Measurements from ENCODE around the gene ADTRP. TPM values are rescaled to one million over a fixed set of nuclear protein-coding genes. Genes with fewer than 3 reads are reported as not detected.

The ADTRP gene
- total RNA-seq, 1 donor from 2014 or later = 0.33 TPM

- intact Hi-C loops (cut with micrococcal nuclease) = no loop called here
- Histone ChIP-seq H3K4me3 (no peak overlapping the region), H3K27me3 (ENCODE audit: low read depth) (peaks cover 6% of the 10 kb centered on the region), H3K4me1 (peaks cover 6% of the 10 kb centered on the region), H3K9me3 (replicated peaks) (no peaks in the 10 kb centered on the region), H3K36me3 (no peaks in the 10 kb centered on the region), H3K27ac (replicated peaks) (no peak overlapping the region)
- no peak for TF ChIP-seq CTCF (IDR thresholded peaks at IDR 0.05; ENCODE audit: borderline replicate concordance)
- DNase-seq = no peak
Measured at GRCh38 chr6:11780097-11780428, 1.5 kb upstream of the ADTRP start.

DNA sequence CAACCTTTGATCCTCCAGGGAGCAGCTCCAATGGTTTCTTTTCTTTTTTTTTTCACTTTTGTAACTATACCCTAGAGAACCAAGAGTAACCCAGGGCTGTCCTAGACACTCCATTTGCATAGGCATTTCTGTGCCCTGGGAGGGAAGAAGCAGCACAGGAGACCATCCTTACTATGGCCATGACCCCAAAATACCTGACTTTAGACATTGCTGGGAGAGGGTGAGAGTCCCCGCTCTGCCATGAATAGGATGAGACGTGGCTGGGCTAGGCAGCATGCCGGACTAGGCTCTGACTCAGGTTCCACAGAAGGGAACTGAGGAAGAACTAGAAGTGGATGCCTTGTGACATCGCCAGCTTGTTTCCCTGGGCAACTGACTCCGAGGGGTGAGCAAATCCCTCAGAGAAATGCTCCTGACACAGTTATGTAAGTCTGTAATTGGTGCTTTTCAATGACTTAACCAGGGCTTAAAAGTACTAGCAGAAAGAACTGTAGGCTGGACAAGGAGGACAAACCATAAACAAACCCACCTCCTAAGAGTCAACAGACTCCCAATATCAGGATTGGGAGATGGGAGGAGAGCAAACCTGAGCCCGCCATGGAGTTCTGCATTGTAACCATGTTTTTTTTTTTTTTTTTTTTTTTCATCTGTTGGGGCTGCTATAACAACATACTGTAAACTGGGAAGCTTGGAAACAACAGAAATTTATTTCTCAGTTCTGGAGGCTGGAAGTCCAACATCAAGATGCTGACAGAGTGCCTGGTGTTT is 910 bp upstream of the ADTRP start:
- DNase-seq = no peak
- TF ChIP-seq CTCF (IDR thresholded peaks at IDR 0.05; ENCODE audit: borderline replicate concordance) = no peak
- no peak overlapping the region for H3K4me3 ChIP-seq
- intact Hi-C loops (cut with micrococcal nuclease) = no loop called here
- no peaks in the 10 kb centered on the region for H3K36me3 ChIP-seq
- peaks cover under 1% of the 10 kb centered on the region for H3K27me3 ChIP-seq (ENCODE audit: low read depth)
- H3K9me3 ChIP-seq (replicated peaks) = no peaks in the 10 kb centered on the region
- peaks cover 6% of the 10 kb centered on the region for H3K4me1 ChIP-seq
- H3K27ac ChIP-seq (replicated peaks) = no peak overlapping the region

DNA sequence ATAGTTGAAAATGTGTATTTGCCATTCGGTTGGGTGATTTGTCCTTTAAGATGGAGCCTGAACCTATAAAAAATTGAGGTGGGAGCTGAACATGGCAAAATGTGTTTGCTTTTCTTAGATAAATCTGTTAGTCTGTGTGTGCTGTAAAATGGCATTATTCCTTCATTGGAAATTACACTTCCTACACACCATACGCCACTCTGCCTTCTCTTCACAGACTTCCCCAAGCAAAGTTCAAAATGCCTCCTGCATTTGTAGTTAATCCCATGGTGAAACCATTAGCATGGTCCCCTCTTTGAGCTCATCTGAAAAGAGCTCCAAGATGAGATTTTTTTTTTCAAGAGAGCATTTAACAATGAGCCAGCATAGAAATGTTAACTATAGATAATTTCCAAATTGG is 567 bp downstream of the ADTRP start:
- peaks cover 6% of the 10 kb centered on the region for H3K4me1 ChIP-seq
- no peaks in the 10 kb centered on the region for H3K36me3 ChIP-seq
- no peak for TF ChIP-seq CTCF (IDR thresholded peaks at IDR 0.05; ENCODE audit: borderline replicate concordance)
- H3K9me3 ChIP-seq (replicated peaks) = no peaks in the 10 kb centered on the region
- no peak overlapping the region for H3K4me3 ChIP-seq
- intact Hi-C loops (cut with micrococcal nuclease) = no loop called here
- H3K27me3 ChIP-seq (ENCODE audit: low read depth) = peaks cover 5% of the 10 kb centered on the region
- DNase-seq = no peak
- no peak overlapping the region for H3K27ac ChIP-seq (replicated peaks)

- DNase-seq = no peak
- Histone ChIP-seq H3K4me3 (no peak overlapping the region), H3K27ac (replicated peaks) (no peak overlapping the region), H3K4me1 (peaks cover 12% of the 10 kb centered on the region), H3K27me3 (ENCODE audit: low read depth) (peaks cover 5% of the 10 kb centered on the region), H3K9me3 (replicated peaks) (no peaks in the 10 kb centered on the region), H3K36me3 (no peaks in the 10 kb centered on the region)
- no peak for TF ChIP-seq CTCF (IDR thresholded peaks at IDR 0.05; ENCODE audit: borderline replicate concordance)
- intact Hi-C loops (cut with micrococcal nuclease) = no loop called here
Measured at GRCh38 chr6:11775791-11776409, 2.7 kb downstream of the ADTRP start.

- no peak for DNase-seq
- Histone ChIP-seq H3K4me3 (no peak overlapping the region), H3K36me3 (no peaks in the 10 kb centered on the region), H3K27ac (replicated peaks) (no peak overlapping the region), H3K4me1 (peaks cover 22% of the 10 kb centered on the region), H3K27me3 (ENCODE audit: low read depth) (peaks cover 5% of the 10 kb centered on the region), H3K9me3 (replicated peaks) (no peaks in the 10 kb centered on the region)
- intact Hi-C loops (cut with micrococcal nuclease) = no loop called here
- no peak for TF ChIP-seq CTCF (IDR thresholded peaks at IDR 0.05; ENCODE audit: borderline replicate concordance)
Measured at GRCh38 chr6:11774426-11774825, 4.2 kb downstream of the ADTRP start.
